Astrocyte of the cerebellum (primary cell): ENCODE data around the gene NUPR1.
"Not testable (repeated sequence)": the region's sequence is repeated elsewhere in the genome, so short reads cannot be mapped to it uniquely, and the experiment has no call there.

Experiments
- DNase-seq: peaks from one replicate; pipeline ENCODE4 v3.0.0-alpha.2; 2011; ENCODE audit warnings: low read depth
- H3K4me3 ChIP-seq: 2 replicates; pipeline ENCODE4 v1.5.1; 2011; ENCODE audit warnings: mild to moderate bottlenecking, low read depth, low read length, moderate library complexity
- in situ Hi-C: cut with HindIII; loops from 2 replicates; pipeline ENCODE4 v1.10.0; 2017; ENCODE audit warnings: low sequenced_read_pairs
- TF ChIP-seq, protein P1 (sequence below): IDR thresholded peaks from 2 replicates; pipeline ENCODE4 v1.5.1; 2012; ENCODE audit warnings: low read length, low read depth, moderate library complexity, mild to moderate bottlenecking; ENCODE audit errors: missing control alignments

The NUPR1 gene

DNA sequence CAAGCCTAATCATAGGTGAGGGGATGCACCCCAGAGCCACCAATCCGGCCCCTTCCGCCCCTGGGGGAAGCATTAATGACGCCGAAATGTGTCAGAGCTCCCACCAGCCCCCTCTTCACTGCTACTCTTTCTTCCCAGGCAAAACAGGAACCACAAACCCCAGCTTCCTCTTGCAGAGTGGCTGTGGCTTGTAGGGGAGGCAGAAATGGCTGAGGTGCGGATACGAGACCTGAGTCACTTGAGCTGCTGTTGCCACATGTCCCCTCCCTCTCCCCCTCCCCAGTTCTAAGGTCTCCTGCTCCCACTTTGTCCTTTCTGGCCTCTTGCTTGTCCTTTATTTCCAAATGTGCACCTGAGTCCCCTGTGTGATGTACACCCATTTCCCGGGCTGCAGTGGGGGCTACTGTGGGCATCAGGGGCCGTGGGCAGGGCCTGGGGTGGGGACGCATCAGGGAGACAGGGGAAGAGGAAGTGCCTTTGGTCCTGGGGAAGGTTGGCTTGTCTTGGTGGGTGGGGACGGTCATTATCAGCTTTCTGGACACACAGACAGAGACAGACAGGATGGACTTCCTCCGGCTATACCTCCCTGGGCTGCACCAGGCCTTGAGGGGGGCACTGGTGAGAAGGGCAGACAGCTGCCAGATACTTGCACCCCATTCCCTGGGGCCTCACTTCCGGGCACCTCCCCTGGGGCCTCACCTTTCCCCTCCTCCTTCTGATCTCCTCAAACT is 44.5 kb downstream of the NUPR1 start, which contains the start of gene APOBR:
Gene APOBR (plus strand): TSS at position 523 of the 731 bp plus-strand sequence. CDS start 39 bp downstream, at position 562.
- in situ Hi-C loops: no loop called here
- TF ChIP-seq, protein P1, sequence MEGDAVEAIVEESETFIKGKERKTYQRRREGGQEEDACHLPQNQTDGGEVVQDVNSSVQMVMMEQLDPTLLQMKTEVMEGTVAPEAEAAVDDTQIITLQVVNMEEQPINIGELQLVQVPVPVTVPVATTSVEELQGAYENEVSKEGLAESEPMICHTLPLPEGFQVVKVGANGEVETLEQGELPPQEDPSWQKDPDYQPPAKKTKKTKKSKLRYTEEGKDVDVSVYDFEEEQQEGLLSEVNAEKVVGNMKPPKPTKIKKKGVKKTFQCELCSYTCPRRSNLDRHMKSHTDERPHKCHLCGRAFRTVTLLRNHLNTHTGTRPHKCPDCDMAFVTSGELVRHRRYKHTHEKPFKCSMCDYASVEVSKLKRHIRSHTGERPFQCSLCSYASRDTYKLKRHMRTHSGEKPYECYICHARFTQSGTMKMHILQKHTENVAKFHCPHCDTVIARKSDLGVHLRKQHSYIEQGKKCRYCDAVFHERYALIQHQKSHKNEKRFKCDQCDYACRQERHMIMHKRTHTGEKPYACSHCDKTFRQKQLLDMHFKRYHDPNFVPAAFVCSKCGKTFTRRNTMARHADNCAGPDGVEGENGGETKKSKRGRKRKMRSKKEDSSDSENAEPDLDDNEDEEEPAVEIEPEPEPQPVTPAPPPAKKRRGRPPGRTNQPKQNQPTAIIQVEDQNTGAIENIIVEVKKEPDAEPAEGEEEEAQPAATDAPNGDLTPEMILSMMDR: no peak
- no peak within 1 kb of the TSS for H3K4me3 ChIP-seq
- DNase-seq: no peak

DNA sequence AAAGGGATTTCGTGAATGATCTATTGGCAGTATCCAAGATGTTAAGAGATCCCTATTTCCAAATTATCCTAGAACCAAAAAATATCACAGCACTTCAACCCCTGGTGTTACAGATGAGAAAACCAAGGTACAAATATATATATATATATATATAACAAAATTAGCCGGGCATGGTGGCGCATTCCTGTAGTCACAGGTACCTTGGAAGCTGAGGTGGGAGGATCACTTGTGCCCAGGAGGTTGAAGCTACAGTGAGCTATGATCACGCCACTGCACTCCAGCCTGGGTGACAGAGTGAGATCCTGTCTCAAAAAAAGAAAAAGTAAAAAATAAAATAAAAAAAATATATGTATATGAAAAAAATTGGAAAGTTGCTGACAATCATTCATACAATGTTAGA is 46.3 kb downstream of the NUPR1 start:
- TF ChIP-seq, protein P1: no peak
- no peak overlapping the region for H3K4me3 ChIP-seq
- in situ Hi-C loops: no loop called here
- DNase-seq: no peak

DNA sequence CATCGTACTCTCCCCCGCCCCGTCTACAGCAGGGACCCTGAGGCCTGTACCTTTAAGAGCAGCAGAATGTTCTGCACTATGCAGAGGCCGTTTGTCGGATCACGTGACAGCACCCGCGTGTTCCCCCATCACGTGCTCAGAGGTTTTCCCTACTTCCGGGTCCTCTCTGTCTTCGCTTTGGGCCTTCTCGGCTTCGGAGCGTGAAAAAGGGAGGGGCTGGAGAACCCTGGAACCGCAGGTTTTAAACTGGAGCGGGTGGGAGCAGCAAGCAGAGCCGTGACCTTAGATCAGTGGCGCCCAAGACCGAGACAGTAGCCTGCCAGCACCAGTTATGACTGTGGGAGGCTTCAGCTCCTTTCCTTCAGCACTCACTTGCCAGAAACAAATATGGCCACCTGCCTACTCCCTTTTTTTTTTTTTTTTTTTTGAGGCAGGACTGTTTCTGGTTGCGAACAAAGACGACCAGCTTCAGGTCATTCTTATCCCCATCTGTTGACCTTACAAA is 46.8 kb downstream of the NUPR1 start, which contains the start of gene CLN3:
Gene CLN3 (minus strand): TSS at position 105 of the 505 bp plus-strand sequence. CDS start 315 bp downstream, outside the sequence.
- peak; percentile 88 for DNase-seq
- in situ Hi-C loops: no loop called here
- peak within 1 kb of the TSS; percentile 100 for H3K4me3 ChIP-seq
- TF ChIP-seq, protein P1: no peak

DNA sequence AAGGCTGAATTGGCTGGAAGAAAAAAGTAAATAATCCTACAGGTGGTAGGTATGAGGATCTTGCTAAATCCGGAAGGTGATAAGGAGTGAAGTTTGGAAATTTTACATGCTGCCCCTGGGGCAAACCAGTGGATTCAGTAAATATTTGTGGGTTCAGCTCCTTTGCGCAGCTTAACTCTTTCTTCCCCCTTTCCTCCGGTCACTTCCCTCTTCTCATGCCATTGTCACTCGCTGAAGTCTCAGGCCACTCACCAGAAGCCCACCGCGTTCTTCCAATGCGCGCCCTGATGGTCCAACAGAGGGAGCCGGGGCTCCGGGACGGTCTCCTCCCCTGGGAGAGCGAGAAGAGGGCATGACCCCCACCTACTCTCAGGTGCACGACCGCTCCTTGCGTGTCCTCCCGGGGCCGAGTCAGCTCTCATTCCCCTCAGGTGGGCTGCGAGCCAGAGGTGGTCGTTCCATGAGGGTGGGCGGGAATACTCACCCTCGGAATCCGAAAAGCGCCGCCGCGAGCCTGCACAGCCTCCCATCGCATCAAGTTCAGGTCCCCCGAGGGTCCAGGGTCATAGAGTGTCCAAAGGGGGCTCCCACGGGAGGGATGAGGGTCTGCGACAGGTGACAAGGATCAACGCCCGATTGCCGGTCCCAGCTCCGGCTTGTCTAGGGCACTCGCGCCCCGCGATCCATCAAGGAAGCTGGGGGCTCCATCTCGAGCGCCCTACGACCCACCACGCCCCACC is 47.4 kb downstream of the NUPR1 start:
- H3K4me3 ChIP-seq: peak overlapping the region; percentile 100
- in situ Hi-C loops: no loop called here
- no peak for DNase-seq
- TF ChIP-seq, protein P1: peak; percentile 46

DNA sequence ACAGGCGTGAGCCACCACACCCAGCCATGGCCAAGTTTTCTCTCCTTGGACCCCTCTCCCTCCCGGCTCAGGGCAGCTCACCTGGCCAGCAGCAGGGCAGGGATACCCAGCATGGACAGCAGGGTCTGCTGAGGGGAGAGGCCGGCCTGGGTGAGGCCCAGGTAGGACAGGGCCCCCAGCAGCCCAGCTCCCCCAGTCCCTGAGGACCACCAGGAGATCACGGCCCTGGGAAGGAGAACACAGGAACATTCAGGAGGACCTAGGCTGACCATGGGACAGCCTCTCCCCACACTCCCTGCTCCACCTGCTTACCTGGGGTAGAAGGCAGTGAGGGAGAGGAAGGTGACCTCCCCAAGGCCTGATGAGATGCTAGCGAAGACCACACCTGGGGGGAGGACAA is 52.5 kb downstream of the NUPR1 start:
- TF ChIP-seq, protein P1: no peak
- no peak for DNase-seq
- no peak overlapping the region for H3K4me3 ChIP-seq
- in situ Hi-C loops: no loop called here

DNA sequence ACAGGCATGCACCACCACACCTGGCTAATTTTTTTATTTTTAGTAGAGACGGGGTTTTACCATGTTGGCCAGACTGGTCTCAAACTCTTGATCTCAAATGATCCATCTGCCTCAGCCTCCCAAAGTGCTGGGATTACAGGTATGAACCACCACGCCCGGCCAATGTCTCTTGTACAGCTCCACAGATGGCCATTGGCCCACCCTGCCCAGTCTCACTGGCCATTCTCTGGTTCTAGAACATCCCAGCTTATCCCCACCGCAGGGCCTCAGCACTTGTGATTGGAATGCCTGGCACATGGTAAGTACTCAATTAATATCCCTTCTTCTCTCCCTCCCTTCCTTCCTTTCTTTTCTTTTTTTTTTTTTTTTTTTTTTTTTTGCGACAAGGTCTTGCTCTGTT is 55.4 kb downstream of the NUPR1 start:
- H3K4me3 ChIP-seq, in situ Hi-C loops, DNase-seq: not testable (repeated sequence)
